Limb (tissue), 2 donors: ENCODE results near the gene SRGAP1.

Source experiments
- DNase-seq, 2 donors: peaks; one replicate each; pipeline ENCODE4 v3.0.0-alpha.2; 2016; ENCODE audit errors: extremely low spot score in 2 of 2

The SRGAP1 gene

GRCh38 chr12:63905544-63905943 lies 61.0 kb downstream of the SRGAP1 start:
- no peak for DNase-seq

- no peak for DNase-seq
These were observed 62.4 kb downstream of the SRGAP1 start for GRCh38 chr12:63906876-63907275.

GRCh38 chr12:63907561-63907960 lies 63.1 kb downstream of the SRGAP1 start:
- no peak for DNase-seq

- no peak for DNase-seq
These were observed 65.2 kb downstream of the SRGAP1 start for GRCh38 chr12:63909746-63910145.

- no peak for DNase-seq
These were observed 66.8 kb downstream of the SRGAP1 start for GRCh38 chr12:63911341-63911740.

- no peak for DNase-seq
These were observed 68.2 kb downstream of the SRGAP1 start for GRCh38 chr12:63912651-63913050.

- no peak for DNase-seq
These were observed 69.4 kb downstream of the SRGAP1 start for GRCh38 chr12:63913929-63914328.

GRCh38 chr12:63915105-63915800 lies 70.8 kb downstream of the SRGAP1 start:
- DNase-seq = peak in 1 of 2 donors; percentile 27

- DNase-seq = no peak
These were observed 72.3 kb downstream of the SRGAP1 start for GRCh38 chr12:63916561-63917476.

GRCh38 chr12:63917477-63917862 lies 73.0 kb downstream of the SRGAP1 start:
- no peak for DNase-seq

- no peak for DNase-seq
These were observed 73.6 kb downstream of the SRGAP1 start for GRCh38 chr12:63917864-63918799.

GRCh38 chr12:63918800-63919300 lies 74.3 kb downstream of the SRGAP1 start:
- no peak for DNase-seq

GRCh38 chr12:63919756-63920155 lies 75.3 kb downstream of the SRGAP1 start:
- no peak for DNase-seq

GRCh38 chr12:63921157-63921556 lies 76.7 kb downstream of the SRGAP1 start:
- no peak for DNase-seq

GRCh38 chr12:63922474-63922873 lies 78.0 kb downstream of the SRGAP1 start:
- no peak for DNase-seq

GRCh38 chr12:63924781-63925180 lies 80.3 kb downstream of the SRGAP1 start:
- no peak for DNase-seq

- DNase-seq = no peak
These were observed 83.0 kb downstream of the SRGAP1 start for GRCh38 chr12:63927511-63927910.

- DNase-seq = no peak
These were observed 83.8 kb downstream of the SRGAP1 start for GRCh38 chr12:63928305-63928704.

- DNase-seq = no peak
These were observed 84.9 kb downstream of the SRGAP1 start for GRCh38 chr12:63929426-63929825.

- DNase-seq = no peak
These were observed 86.5 kb downstream of the SRGAP1 start for GRCh38 chr12:63930971-63931370.

- no peak for DNase-seq
These were observed 87.2 kb downstream of the SRGAP1 start for GRCh38 chr12:63931703-63932102.
